Measurements from ENCODE around the gene LSMEM2.

- no peak for TF ChIP-seq POLR2A (IDR thresholded peaks at IDR 0.05; ENCODE audit: low read length)
- TF ChIP-seq GATA1 (IDR thresholded peaks at IDR 0.05; ENCODE audit: low read depth, low read length) = no peak
Observed at GRCh38 chr3:50275996-50276761, 2.7 kb upstream of the LSMEM2 start.

Data from erythroblast (primary cell).